ENCODE data around the gene HES5. TPM values are rescaled to one million over a fixed set of nuclear protein-coding genes. Genes with fewer than 3 reads are reported as not detected.
A peak's percentile ranks its signal among the peaks of the same experiment; 100 is the strongest.

HES5 gene
- total RNA-seq, 4 donors from 2014 or later: 0.19 to 0.33 TPM; not detected in 2

DNA sequence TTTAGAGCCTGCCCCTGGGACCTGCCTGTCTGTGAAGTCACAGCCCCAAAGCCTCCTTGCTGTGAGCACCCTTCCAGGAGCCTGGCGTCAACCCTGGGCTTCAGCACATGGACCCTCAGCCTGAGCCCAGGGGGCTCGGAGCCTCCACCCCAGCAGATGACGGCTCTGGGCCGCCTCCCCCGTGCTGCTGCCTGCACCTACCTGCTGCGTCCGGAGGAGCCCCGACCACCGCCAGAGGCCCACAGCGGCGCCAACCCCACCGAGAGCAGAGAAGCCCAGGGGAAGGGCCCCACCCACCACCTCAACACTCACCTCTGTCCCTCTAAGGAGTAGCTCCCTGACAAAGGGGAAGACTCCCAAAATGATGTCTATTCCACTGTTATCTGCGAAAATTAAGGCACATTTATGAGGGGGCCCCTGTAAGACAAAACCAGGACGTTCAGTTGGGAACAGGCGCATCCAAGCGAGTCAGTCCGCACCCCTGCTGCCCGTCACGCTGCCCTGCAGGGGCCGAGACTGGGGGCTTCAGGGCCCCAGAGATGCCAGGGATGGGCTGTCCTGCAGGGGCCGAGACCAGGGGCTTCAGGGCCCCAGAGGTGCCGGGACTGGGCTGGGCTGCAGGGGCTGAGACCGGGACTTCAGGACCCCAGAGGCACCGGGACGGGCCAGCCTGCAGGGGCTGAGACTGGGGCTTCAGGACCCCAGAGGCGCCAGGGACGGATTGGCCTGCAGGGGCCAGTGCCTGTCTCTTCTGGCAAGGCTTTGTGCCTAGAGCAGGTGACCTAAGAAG lies 19.5 kb downstream of the HES5 start:
- TF ChIP-seq POLR2AphosphoS5 (IDR thresholded peaks at IDR 0.05) (no peak), EP300 (IDR thresholded peaks at IDR 0.05) (no peak), POLR2A (IDR thresholded peaks at IDR 0.05; ENCODE audit: low read depth) (no peak)
- TF ChIP-seq, protein P1, sequence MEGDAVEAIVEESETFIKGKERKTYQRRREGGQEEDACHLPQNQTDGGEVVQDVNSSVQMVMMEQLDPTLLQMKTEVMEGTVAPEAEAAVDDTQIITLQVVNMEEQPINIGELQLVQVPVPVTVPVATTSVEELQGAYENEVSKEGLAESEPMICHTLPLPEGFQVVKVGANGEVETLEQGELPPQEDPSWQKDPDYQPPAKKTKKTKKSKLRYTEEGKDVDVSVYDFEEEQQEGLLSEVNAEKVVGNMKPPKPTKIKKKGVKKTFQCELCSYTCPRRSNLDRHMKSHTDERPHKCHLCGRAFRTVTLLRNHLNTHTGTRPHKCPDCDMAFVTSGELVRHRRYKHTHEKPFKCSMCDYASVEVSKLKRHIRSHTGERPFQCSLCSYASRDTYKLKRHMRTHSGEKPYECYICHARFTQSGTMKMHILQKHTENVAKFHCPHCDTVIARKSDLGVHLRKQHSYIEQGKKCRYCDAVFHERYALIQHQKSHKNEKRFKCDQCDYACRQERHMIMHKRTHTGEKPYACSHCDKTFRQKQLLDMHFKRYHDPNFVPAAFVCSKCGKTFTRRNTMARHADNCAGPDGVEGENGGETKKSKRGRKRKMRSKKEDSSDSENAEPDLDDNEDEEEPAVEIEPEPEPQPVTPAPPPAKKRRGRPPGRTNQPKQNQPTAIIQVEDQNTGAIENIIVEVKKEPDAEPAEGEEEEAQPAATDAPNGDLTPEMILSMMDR (IDR thresholded peaks at IDR 0.05): no peak
- H3K36me3 ChIP-seq: peaks cover 72 to 87% (median 83%) of the 10 kb centered on the region in 4 donors

DNA sequence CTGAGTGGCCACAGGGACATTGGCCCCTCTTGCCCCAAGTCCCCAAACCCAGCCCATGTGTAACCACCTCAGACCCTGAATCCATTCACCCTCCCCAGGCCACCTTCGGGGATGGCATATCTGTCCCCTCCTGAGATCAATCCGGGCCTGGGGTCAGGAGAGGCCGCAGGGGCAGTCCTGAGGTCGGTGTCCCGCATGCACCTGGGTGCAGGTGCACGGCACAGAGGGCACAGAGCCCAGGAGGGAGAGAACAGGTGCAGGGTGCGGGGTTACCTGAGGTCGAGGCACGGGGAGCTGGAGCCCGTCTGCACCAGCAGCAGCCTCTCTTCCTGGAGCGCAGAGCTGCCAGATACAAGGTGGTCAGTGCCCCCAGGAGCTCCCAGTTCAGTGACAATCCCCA lies 20.5 kb downstream of the HES5 start:
- TF ChIP-seq, protein P1 (IDR thresholded peaks at IDR 0.05): no peak
- TF ChIP-seq POLR2AphosphoS5 (IDR thresholded peaks at IDR 0.05) (no peak), POLR2A (IDR thresholded peaks at IDR 0.05; ENCODE audit: low read depth) (no peak), EP300 (IDR thresholded peaks at IDR 0.05) (no peak)
- Histone ChIP-seq H3K27me3 (peaks cover 0 to 15% (median 3%) of the 10 kb centered on the region in 4 donors), H3K36me3 (peaks cover 65 to 77% (median 73%) of the 10 kb centered on the region in 4 donors), H3K9me3 (no peaks in the 10 kb centered on the region), H3K4me1 (peaks cover 3 to 21% (median 16%) of the 10 kb centered on the region in 4 donors), H3K4me3 (no peak overlapping the region), H3K27ac (replicated peaks in 1 of 4) (no peak overlapping the region)
- 86% methylated on average over 9 of the region's 11 CpGs for WGBS
- DNase-seq (ENCODE audit: extremely low spot score): no peak
- intact Hi-C loops (cut with DNase I): no loop called here

More for the DNA sequence above, 19.5 kb downstream of the HES5 start:
- DNase-seq (ENCODE audit: extremely low spot score): no peak
- no peak overlapping the region for H3K27ac ChIP-seq (replicated peaks in 1 of 4)
- WGBS: 90% methylated on average over 19 of the region's 27 CpGs
- H3K4me1 ChIP-seq: peaks cover 0 to 13% (median 11%) of the 10 kb centered on the region in 4 donors
- peaks cover 0 to 7% (median 0%) of the 10 kb centered on the region in 4 donors for H3K27me3 ChIP-seq
- H3K9me3 ChIP-seq: no peaks in the 10 kb centered on the region
- intact Hi-C loops (cut with DNase I): no loop called here
- H3K4me3 ChIP-seq: no peak overlapping the region

DNA sequence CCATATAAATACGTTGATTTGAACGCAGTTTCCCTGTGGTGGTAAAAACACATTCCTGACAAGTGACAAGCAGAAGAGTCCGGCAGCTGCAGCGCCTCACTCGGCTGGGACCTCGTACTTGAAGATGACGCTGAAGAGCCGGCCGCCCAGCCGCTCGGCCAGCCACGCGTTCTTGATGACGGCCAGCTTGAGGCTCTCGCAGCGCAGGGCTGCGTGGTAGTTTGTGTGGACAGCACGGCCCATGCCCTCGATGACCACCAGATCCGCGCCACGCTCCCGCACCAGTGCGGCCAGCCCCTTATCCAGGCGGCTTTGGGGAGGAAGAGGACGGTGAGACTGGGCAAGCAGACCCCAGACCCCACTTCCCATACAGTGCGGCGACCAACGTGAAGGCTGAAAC lies 21.3 kb downstream of the HES5 start:
- TF ChIP-seq, protein P1 (IDR thresholded peaks at IDR 0.05): no peak
- no peak for TF ChIP-seq POLR2AphosphoS5 (IDR thresholded peaks at IDR 0.05)
- no peak for TF ChIP-seq EP300 (IDR thresholded peaks at IDR 0.05)
- TF ChIP-seq POLR2A (IDR thresholded peaks at IDR 0.05; ENCODE audit: low read depth): no peak
- 85% methylated on average over 17 of the region's 29 CpGs for WGBS

DNA sequence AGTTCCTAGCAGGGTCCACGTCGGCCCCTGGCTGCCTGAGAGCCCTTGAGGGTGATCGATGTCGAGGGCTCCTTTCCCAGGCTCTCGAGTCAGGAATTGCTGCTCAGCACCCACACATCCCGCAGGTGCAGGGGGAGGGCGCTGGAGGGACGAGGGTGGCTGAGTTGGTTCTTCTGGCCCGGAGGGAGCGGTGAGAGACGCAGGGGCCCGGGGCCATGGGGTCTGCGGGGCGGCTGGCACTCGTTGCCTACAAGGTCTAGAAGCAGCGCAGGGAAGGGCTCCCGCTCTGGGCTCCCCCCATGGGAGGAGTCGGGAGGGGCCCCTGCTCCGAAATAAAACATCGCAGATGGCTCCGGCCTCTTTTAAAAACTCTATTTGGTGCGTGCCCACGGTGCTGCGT lies 21.9 kb downstream of the HES5 start:
- H3K4me1 ChIP-seq: peaks cover 3 to 33% (median 27%) of the 10 kb centered on the region in 4 donors
- WGBS: 93% methylated on average over 19 of the region's 24 CpGs
- H3K9me3 ChIP-seq: no peaks in the 10 kb centered on the region
- H3K4me3 ChIP-seq: no peak overlapping the region
- peaks cover 0 to 30% (median 15%) of the 10 kb centered on the region in 4 donors for H3K27me3 ChIP-seq
- peaks cover 51 to 63% (median 59%) of the 10 kb centered on the region in 4 donors for H3K36me3 ChIP-seq
- TF ChIP-seq POLR2A (IDR thresholded peaks at IDR 0.05; ENCODE audit: low read depth): no peak
- TF ChIP-seq, protein P1 (IDR thresholded peaks at IDR 0.05): no peak
- TF ChIP-seq EP300 (IDR thresholded peaks at IDR 0.05): no peak
- peak in 1 of 2 donors; percentile 4 for TF ChIP-seq POLR2AphosphoS5 (IDR thresholded peaks at IDR 0.05)
- H3K27ac ChIP-seq (replicated peaks in 1 of 4): no peak overlapping the region
- intact Hi-C loops (cut with DNase I): no loop called here
- no peak for DNase-seq (ENCODE audit: extremely low spot score)

More for the DNA sequence above, 21.3 kb downstream of the HES5 start:
- DNase-seq (ENCODE audit: extremely low spot score): no peak
- Histone ChIP-seq H3K4me3 (no peak overlapping the region), H3K9me3 (no peaks in the 10 kb centered on the region), H3K36me3 (peaks cover 57 to 69% (median 65%) of the 10 kb centered on the region in 4 donors), H3K27ac (replicated peaks in 1 of 4) (no peak overlapping the region), H3K4me1 (peaks cover 3 to 30% (median 25%) of the 10 kb centered on the region in 4 donors), H3K27me3 (peaks cover 0 to 24% (median 11%) of the 10 kb centered on the region in 4 donors)
- intact Hi-C loops (cut with DNase I): no loop called here
